Naive thymus-derived CD8-positive, alpha-beta T cell (primary cell): ENCODE data around the gene ARL4D. TPM values are rescaled to one million over a fixed set of nuclear protein-coding genes. Genes with fewer than 3 reads are reported as not detected.
"Not testable (repeated sequence)": the region's sequence is repeated elsewhere in the genome, so short reads cannot be mapped to it uniquely, and the experiment has no call there.

Experiments
- ATAC-seq, 2 donors: fragments of 150-1000 bp; cut with Tn5 transposase in 1 of 2; sonication (Bioruptor Pico), chemical (Tn5 transposase) in 1 of 2; 1 replicate in 1 of 2; 2 replicates in 1 of 2; pipeline ENCODE4 v1.10.0; 2021; ENCODE audit warnings: mild to moderate bottlenecking in 2 of 2, moderate library complexity in 2 of 2
- POLR2A ChIA-PET: fragments of 350-600 bp; sonication (Branson Sonifier 250); formaldehyde crosslinking; loops from one replicate; lab custom pipeline; 2021; ENCODE audit warnings: antibody characterized with exemption; lab: Charles Lee
- DNase-seq, 10 donors: peaks; one replicate each; pipeline versions ENCODE4 v3.0.0 to v3.0.0-alpha.2; 2020 to 2022
- H3K27ac Mint-ChIP-seq, 10 donors: one replicate each; pipeline ENCODE4 v1.8.0; 2020 to 2022; ENCODE audit warnings: mild to moderate bottlenecking in 10 of 10, mixed read lengths in 10 of 10, moderate library complexity in 4 of 10, inconsistent platforms in 1 of 10
- H3K27me3 Mint-ChIP-seq, 5 donors: one replicate each; pipeline ENCODE4 v1.8.0; 2021 to 2022; ENCODE audit warnings: mixed read lengths in 5 of 5
- H3K36me3 Mint-ChIP-seq, 3 donors: one replicate each; pipeline ENCODE4 v1.8.0; 2020 to 2022; ENCODE audit warnings: mixed read lengths in 3 of 3, mild to moderate bottlenecking in 2 of 3, inconsistent platforms in 1 of 3
- H3K4me1 Mint-ChIP-seq, 4 donors: one replicate each; pipeline ENCODE4 v1.8.0; 2021 to 2022; ENCODE audit warnings: mixed read lengths in 4 of 4
- H3K4me3 Mint-ChIP-seq, 10 donors: one replicate each; pipeline ENCODE4 v1.8.0; 2020 to 2022; ENCODE audit warnings: mild to moderate bottlenecking in 10 of 10, mixed read lengths in 10 of 10, moderate library complexity in 6 of 10, inconsistent platforms in 1 of 10
- H3K9me3 Mint-ChIP-seq, 9 donors: one replicate each; pipeline ENCODE4 v1.8.0; 2020 to 2022; ENCODE audit warnings: mixed read lengths in 9 of 9, mild to moderate bottlenecking in 3 of 9, inconsistent platforms in 1 of 9, moderate library complexity in 1 of 9
- polyA plus RNA-seq, 3 donors: library from polyadenylated mRNA; unstranded; fragments of 300-500 nt; fragmentation: Illumina TruSeq; gene quantifications; one replicate each; pipeline ENCODE4 v1.2.3, GENCODE V29; 2021
- total RNA-seq, 8 experiments: library from RNA in 2 of 8; stranded (reverse) in 2 of 8; gene quantifications; one replicate each; pipeline ENCODE4 v1.2.3 and lab custom pipeline; 2021 to 2026

Gene ARL4D
- total and polyA plus RNA-seq, 5 experiments from 2014 or later, result 1.1 to 3.2 (median 2.2) TPM

DNA sequence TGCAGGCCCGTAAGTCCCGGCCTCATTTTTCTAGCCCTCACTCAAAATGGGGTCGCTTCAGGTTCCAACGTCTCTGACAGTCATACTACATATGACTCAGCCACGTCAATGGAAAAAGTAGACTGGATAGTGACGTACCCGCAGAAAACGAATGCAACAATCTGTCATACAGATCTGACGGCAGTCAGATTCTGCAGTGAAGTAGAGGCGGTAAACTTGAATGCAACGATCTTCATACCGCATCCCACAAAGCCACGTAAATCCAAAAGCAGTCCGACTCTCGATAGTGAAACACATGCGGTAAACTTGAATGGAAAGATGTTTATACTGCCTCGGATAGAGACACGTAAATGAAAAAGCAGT lies 38.4 kb upstream of the ARL4D start:
- peaks cover 0 to 4% (median 0%) of the 10 kb centered on the region in 5 donors for H3K27me3 Mint-ChIP-seq

DNA sequence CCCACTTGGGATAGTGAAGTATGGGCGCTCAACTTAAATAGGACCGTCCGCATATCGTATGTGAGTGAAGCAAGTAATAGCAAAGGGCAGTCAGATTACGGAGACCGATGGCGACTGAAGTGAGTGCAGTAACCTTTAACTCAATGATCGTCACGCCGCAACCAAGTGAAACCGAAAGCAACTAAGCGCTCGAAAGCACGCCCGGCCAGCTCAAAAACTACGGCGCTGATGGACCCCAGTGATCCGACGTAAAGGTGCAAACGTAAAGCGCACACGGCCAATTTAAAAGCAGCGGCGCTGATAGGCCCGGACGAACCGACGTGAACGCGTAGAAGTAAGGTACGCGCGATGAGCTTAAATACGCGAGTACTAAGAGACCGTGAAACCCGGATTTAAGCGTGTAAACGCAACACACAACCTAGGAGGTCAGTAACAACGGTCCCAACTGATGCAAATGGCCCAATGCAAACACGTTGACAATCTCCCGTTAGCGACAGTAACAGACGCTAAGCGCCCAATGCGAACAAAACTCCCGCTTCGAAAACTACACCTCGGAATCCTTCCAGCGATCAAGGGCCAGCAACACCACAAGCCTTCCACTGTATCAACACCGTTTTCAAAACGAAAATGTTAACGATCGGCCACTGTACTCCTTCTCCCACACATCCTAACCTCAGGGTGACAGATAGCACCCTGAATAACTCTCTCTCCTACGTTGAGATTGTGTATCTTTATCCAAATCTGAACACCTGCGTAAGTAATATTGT lies 37.9 kb upstream of the ARL4D start:
- peaks cover 31 to 56% (median 50%) of the 10 kb centered on the region in 4 donors for H3K4me1 Mint-ChIP-seq
- peak; percentile 72 to 97 (median 94) for DNase-seq
- H3K27me3 Mint-ChIP-seq, result peaks cover 0 to 4% (median 0%) of the 10 kb centered on the region in 5 donors
- peak; percentile 84 for ATAC-seq
- H3K9me3 Mint-ChIP-seq, result no peaks in the 10 kb centered on the region
- peak overlapping the region; percentile 85 to 96 (median 94) for H3K4me3 Mint-ChIP-seq
- H3K27ac Mint-ChIP-seq, result peak overlapping the region; percentile 98 to 100 (median 100)
- POLR2A ChIA-PET, result interaction anchor here (0.5 to 16.7 kb wide), 55 partner anchors 8 to 1785 kb away, joined by 3 to 755 read pairs (median 4); partner anchors contain the start of genes AARSD1, ARL4D, BECN1 and BRCA1
- H3K36me3 Mint-ChIP-seq, result no peaks in the 10 kb centered on the region

More for the DNA sequence above, 38.4 kb upstream of the ARL4D start:
- peak; percentile 36 to 60 for ATAC-seq
- peak; percentile 32 to 92 (median 84) for DNase-seq
- peaks cover 30 to 56% (median 47%) of the 10 kb centered on the region in 4 donors for H3K4me1 Mint-ChIP-seq
- POLR2A ChIA-PET, result interaction anchor here (0.5 to 16.7 kb wide), 52 partner anchors 8 to 1786 kb away, joined by 3 to 755 read pairs (median 4); partner anchors contain the start of genes AARSD1, ARL4D, BECN1 and BRCA1
- peak overlapping the region; percentile 98 to 100 (median 100) for H3K27ac Mint-ChIP-seq
- H3K9me3 Mint-ChIP-seq, result no peaks in the 10 kb centered on the region
- H3K36me3 Mint-ChIP-seq, result no peaks in the 10 kb centered on the region
- peak overlapping the region; percentile 85 to 96 (median 94) for H3K4me3 Mint-ChIP-seq

DNA sequence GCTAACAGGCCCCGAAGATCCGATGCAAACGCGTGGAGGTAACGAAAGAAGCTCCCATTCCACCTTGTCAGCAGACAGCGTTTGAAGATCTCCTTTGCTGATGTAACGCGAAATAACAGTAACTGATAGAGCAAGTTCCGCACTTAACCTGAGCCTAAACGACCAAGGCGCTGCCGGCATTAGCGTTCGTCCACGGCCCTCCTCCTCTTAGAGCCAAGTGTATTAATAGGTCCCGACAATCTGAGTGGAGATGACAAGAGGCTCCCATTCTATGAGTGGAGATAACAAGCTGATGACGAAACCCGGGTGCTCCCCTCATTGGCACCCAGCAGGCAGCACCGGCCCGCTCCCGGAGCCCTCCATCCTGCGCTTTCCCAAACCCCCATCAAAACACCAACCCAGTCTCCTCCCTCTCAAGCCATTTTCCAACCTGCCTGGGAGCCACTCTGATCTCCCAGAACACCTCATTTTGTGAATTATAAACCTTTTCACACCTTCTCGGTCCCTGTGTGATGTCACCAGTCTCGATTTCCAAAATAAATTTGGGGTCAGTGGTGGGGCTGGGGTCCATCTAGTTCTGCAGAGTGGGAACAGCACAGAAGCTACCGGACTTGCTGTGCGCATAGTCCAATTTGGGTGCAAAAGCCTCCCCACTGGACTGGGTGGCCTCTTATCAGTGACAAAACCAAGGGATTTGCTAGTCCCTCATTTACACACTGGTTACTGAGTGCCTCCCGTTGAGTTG lies 35.4 kb upstream of the ARL4D start:
- POLR2A ChIA-PET, result interaction anchor here (0.5 to 16.7 kb wide), 5 partner anchors 27 to 883 kb away, joined by 3 to 755 read pairs (median 44); partner anchors contain the start of genes DHX8 and RPL27
- H3K36me3 Mint-ChIP-seq, result no peaks in the 10 kb centered on the region
- peaks cover 38 to 64% (median 56%) of the 10 kb centered on the region in 4 donors for H3K4me1 Mint-ChIP-seq
- peak overlapping the region in 8 of 10 donors; percentile 4 to 74 (median 40) for H3K4me3 Mint-ChIP-seq
- H3K9me3 Mint-ChIP-seq, result no peaks in the 10 kb centered on the region
- ATAC-seq (no peak), DNase-seq (no peak)
- H3K27ac Mint-ChIP-seq, result peak overlapping the region in 4 of 10 donors; percentile 34 to 68 (median 58)
- peaks cover 0 to 4% (median 0%) of the 10 kb centered on the region in 5 donors for H3K27me3 Mint-ChIP-seq

DNA sequence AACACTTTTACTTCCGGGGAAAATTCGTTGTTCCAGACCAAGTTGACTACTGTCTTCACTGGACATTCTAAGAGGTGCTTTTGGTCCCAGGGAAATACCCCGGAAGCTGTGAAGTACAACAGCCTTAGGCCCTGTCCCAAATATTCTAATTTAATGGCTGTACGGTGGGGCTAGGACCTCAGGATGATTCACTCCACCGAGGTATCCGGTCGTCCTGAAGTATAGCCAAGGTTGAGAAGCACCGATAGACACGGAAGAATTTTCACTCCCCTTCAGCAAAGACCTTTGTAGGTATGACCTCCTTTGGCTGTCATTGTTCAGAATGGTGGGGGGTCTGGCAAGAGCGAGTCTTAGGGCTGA lies 34.9 kb upstream of the ARL4D start:
- H3K36me3 Mint-ChIP-seq, result no peaks in the 10 kb centered on the region
- H3K27ac Mint-ChIP-seq, result peak overlapping the region in 5 of 10 donors; percentile 49 to 68 (median 66)
- H3K9me3 Mint-ChIP-seq, result no peaks in the 10 kb centered on the region
- ATAC-seq (no peak), DNase-seq (no peak)
- POLR2A ChIA-PET, result interaction anchor here (0.5 to 16.7 kb wide), 2 partner anchors 26 to 144 kb away, joined by 3 to 755 read pairs; no protein-coding TSS in a partner anchor
- peak overlapping the region in 2 of 10 donors; percentile 7 to 24 for H3K4me3 Mint-ChIP-seq
- H3K27me3 Mint-ChIP-seq, result peaks cover 0 to 4% (median 0%) of the 10 kb centered on the region in 5 donors
- peaks cover 38 to 61% (median 51%) of the 10 kb centered on the region in 4 donors for H3K4me1 Mint-ChIP-seq

DNA sequence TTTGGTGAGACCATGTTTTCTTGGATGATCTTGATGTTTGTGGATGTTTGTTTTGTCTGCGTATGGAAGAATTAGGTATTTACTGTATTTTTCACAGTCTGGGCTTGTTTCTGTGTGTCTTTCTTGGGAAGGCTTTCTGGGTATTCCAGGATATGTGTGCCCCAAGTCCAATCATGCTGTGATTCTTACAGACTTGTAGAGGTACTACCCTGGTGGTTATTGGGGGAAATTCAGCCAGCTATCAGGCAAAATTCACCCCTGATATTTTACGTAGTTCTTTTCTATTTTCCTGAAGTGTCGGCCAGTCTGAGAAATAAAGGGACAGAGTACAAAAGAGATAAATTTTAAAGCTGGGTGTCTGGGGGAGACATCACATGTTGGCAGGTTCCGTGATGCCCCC lies 33.4 kb upstream of the ARL4D start:
- POLR2A ChIA-PET, result interaction anchor here (2.0 to 16.7 kb wide), 3 partner anchors 25 to 118 kb away, joined by 5 to 755 read pairs (median 91); partner anchors contain the start of gene DHX8

DNA sequence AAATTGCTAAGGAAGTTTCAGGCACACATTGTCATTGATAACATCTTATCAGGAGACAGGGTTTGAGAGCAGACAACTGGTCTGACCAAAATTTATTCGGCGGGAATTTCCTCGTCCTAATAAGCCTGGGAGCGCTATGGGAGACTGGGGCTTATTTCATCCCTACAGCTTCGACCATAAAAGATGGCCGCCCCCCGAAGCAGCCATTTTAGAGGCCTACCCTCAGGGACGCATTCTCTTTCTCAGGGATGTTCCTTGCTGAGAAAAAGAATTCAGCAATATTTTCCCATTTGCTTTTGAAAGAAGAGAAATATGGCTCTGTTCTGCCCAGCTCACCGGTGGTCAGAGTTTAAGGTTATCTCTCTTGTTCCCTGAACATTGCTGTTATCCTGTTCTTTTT lies 32.9 kb upstream of the ARL4D start:
- not testable (repeated sequence) for H3K36me3 Mint-ChIP-seq, ATAC-seq, H3K9me3 Mint-ChIP-seq, H3K4me3 Mint-ChIP-seq, H3K27me3 Mint-ChIP-seq, DNase-seq
- Mint-ChIP-seq H3K27ac (peak overlapping the region in 6 of 10 donors; percentile 26 to 75 (median 70)), H3K4me1 (peaks cover 35 to 56% (median 49%) of the 10 kb centered on the region in 4 donors)
- POLR2A ChIA-PET, result interaction anchor here (0.6 to 16.7 kb wide), 4 partner anchors 24 to 1657 kb away, joined by 3 to 755 read pairs (median 48); partner anchors contain the start of gene DHX8

More for the DNA sequence above, 33.4 kb upstream of the ARL4D start:
- H3K4me1 Mint-ChIP-seq, result peaks cover 37 to 58% (median 51%) of the 10 kb centered on the region in 4 donors
- peak overlapping the region in 6 of 10 donors; percentile 16 to 70 (median 46) for H3K27ac Mint-ChIP-seq
- H3K36me3 Mint-ChIP-seq, result no peaks in the 10 kb centered on the region
- H3K9me3 Mint-ChIP-seq, result no peaks in the 10 kb centered on the region
- ATAC-seq (no peak), DNase-seq (no peak)
- peak overlapping the region in 2 of 10 donors; percentile 15 to 45 for H3K4me3 Mint-ChIP-seq
- peaks cover 0 to 4% (median 0%) of the 10 kb centered on the region in 5 donors for H3K27me3 Mint-ChIP-seq

DNA sequence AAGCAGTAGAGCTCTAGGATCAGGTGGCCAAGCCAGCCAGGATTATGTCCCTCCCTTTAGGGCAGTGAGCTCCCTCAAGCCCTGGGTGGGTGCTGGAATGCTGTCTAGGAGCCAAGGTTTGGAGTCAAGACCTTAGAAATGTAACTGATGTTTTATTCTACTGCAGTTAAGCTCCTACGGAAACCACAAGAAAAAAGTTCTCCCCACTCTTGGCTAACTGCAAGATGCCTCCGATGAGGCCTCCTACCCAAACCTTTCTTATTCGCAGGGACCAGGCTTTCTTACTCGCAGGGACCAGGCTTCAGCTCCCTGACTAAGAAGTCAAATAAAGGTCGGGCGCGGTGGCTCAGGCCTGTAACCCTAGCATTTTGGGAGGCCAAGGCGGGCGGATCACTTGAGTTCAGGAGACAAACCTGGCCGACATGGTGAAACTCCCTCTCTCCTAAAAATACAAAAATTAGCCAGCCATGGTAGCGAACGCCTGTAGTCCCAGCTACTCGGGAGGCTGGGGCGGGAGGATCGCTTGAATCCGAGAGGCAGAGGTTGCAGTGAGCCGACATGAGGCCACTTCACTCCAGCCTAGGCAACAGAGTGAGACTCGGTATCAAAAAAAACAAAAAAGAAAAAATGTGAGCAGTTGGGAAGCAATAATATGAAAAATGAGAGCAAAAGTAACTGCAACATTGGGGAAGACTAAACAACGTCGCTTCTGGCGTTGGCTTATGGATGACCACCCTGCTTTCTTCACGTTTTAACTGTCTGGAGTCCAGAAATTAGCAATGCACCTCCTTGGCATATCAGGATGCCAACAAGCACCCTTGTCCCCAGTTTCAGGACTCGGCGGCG lies 31.7 kb upstream of the ARL4D start:
- POLR2A ChIA-PET, result interaction anchor here (0.5 to 16.7 kb wide), 30 partner anchors 7 to 1678 kb away, joined by 3 to 755 read pairs (median 5); partner anchors contain the start of genes ARL4D, BECN1, BRCA1 and DHX8
- Mint-ChIP-seq H3K4me3 (peak overlapping the region; percentile 79 to 98 (median 97)), H3K4me1 (peaks cover 29 to 58% (median 44%) of the 10 kb centered on the region in 4 donors), H3K27me3 (no peaks in the 10 kb centered on the region), H3K27ac (peak overlapping the region; percentile 99 to 100 (median 100)), H3K9me3 (no peaks in the 10 kb centered on the region), H3K36me3 (no peaks in the 10 kb centered on the region)
- DNase-seq (peak in 2 of 10 donors; percentile 5 to 6), ATAC-seq (no peak)

DNA sequence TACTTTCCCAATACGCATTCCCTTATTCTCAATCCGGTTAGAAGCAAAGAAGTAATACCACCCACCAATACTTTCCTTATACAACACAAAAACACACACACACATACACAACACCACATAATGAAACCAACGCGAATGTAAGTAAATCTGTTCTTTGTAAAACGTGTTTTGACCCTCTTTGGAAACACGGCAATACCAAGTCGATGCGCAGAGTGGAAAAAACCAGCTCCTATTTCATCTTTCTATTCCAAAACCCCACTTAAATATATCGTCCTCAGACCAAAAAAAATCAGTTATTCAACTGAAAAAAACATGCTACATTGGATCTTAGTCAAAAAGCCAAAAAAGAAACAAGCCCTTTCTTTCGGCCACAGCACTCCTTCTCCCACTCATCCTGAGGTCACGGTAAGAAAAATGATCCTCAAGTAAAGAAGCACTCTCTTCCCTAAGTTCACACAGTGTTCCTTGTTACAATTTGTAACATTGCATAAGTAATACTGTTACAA lies 31.0 kb upstream of the ARL4D start:
- peak in 2 of 10 donors; percentile 88 to 93 for DNase-seq
- Mint-ChIP-seq H3K27me3 (no peaks in the 10 kb centered on the region), H3K36me3 (no peaks in the 10 kb centered on the region), H3K27ac (peak overlapping the region; percentile 99 to 100 (median 100)), H3K4me3 (peak overlapping the region; percentile 79 to 98 (median 97)), H3K4me1 (peaks cover 32 to 63% (median 46%) of the 10 kb centered on the region in 4 donors), H3K9me3 (no peaks in the 10 kb centered on the region)
- POLR2A ChIA-PET, result interaction anchor here (0.5 to 16.7 kb wide), 31 partner anchors 8 to 1679 kb away, joined by 3 to 755 read pairs (median 5); partner anchors contain the start of genes ARL4D, BECN1, BRCA1 and DHX8
- peak; percentile 56 to 67 for ATAC-seq

DNA sequence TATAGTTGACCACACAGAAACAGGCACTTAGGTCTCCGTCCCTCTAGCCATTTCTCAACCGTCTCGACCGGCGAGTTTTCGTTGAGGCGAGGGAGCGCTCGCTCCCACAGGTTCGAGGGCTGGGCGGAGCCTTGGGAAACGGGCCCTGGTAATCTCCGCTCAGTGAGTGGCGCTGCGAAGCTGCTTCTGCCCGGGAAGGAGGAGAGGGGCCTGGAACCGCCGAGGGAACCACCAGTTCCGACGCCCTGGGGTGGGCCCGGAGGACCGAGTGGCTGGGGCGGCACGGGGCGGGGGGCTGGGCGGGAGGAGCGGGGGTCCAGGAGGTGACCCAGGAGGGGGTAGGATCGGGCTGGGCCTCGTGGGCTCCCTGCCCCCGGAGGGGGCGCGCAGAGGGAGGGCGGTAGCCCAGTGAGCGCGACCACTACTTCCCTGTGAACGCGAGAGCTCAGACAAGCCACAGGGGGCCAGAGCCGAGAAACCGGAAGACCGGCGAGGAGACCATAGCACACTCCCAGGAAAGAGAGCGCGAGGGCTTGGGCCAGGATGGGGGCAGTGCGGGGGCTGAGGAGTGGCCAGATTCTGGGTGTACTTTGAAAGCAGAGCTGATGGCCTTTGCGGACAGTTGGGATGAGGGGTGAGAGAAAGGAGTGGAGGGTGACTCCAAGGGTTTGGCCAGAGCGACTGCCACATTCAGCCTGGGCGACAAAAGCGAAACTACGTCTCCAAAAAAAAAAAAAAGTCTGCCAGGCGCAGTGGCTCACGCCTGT lies 29.9 kb upstream of the ARL4D start:
- peak overlapping the region; percentile 79 to 98 (median 97) for H3K4me3 Mint-ChIP-seq
- peaks cover 32 to 63% (median 39%) of the 10 kb centered on the region in 4 donors for H3K4me1 Mint-ChIP-seq
- no peaks in the 10 kb centered on the region for H3K27me3 Mint-ChIP-seq
- no peaks in the 10 kb centered on the region for H3K36me3 Mint-ChIP-seq
- no peaks in the 10 kb centered on the region for H3K9me3 Mint-ChIP-seq
- peak overlapping the region; percentile 99 to 100 (median 100) for H3K27ac Mint-ChIP-seq
- ATAC-seq, result peak; percentile 63 to 64
- POLR2A ChIA-PET, result interaction anchor here (0.6 to 16.7 kb wide), 26 partner anchors 8 to 1680 kb away, joined by 3 to 755 read pairs (median 6); partner anchors contain the start of genes ARL4D, BECN1, BRCA1 and DHX8
- DNase-seq, result peak; percentile 39 to 78 (median 52)

DNA sequence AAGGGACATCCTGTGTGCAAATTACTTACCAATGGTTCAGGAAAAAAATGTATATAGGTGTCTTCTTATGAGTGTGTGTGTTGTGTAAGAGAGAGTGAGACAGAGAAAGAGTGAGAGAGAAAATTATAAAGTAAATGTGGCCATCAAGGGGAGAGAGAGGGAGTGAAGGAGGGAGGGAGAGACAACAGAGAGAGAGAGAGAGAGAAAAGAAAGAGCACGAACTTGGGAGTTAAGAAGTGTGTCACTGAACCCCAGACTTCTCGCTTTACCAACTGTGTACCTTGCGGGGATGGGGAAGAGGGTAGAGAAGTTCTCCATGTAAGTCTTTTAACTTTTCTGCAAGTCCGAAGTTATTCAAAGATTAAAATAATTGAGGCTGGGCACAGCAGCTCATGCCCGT lies 28.8 kb upstream of the ARL4D start:
- no peaks in the 10 kb centered on the region for H3K27me3 Mint-ChIP-seq
- DNase-seq, result no peak
- H3K9me3 Mint-ChIP-seq, result no peaks in the 10 kb centered on the region
- peaks cover 32 to 57% (median 38%) of the 10 kb centered on the region in 4 donors for H3K4me1 Mint-ChIP-seq
- POLR2A ChIA-PET, result interaction anchor here (0.7 to 16.7 kb wide), 8 partner anchors 10 to 510 kb away, joined by 3 to 755 read pairs (median 35); partner anchors contain the start of genes ARL4D, DHX8, IFI35 and TMEM106A
- H3K4me3 Mint-ChIP-seq, result peak overlapping the region; percentile 79 to 98 (median 97)
- H3K27ac Mint-ChIP-seq, result peak overlapping the region; percentile 99 to 100 (median 100)
- no peak for ATAC-seq
- H3K36me3 Mint-ChIP-seq, result no peaks in the 10 kb centered on the region
